Right lobe of liver (tissue), 6 donors: Measurements from ENCODE around the gene C20orf144. TPM values are rescaled to one million over a fixed set of nuclear protein-coding genes. Genes with fewer than 3 reads are reported as not detected.

Experiments used
- ATAC-seq, 4 donors: fragments of 200-7000 bp; cut with Tn5 transposase; one replicate each; pipeline ENCODE4 v1.9.1; 2020; ENCODE audit warnings: mild to moderate bottlenecking in 4 of 4, moderate library complexity in 4 of 4
- DNase-seq, 3 donors: peaks; one replicate each; pipeline ENCODE4 v3.0.0-alpha.2; 2020
- H3K27ac ChIP-seq, 3 donors: fragments of 200-600 bp; one replicate each; pipeline ENCODE4 v1.8.0; 2022
- H3K27me3 ChIP-seq, 2 donors: fragments of 200-600 bp; one replicate each; pipeline ENCODE4 v1.8.0; 2022
- H3K36me3 ChIP-seq, 4 donors: fragments of 200-600 bp; sonication (generic) in 1 of 4; one replicate each; pipeline versions ENCODE4 v1.5.1 to v1.8.0; 2017 to 2022; ENCODE audit warnings: control low read depth in 1 of 4
- H3K4me1 ChIP-seq, 4 donors: fragments of 200-600 bp; sonication (generic) in 1 of 4; one replicate each; pipeline versions ENCODE4 v1.5.1 to v1.8.0; 2017 to 2022; ENCODE audit warnings: control low read depth in 1 of 4
- H3K4me3 ChIP-seq, 3 donors: fragments of 200-600 bp; one replicate each; pipeline ENCODE4 v1.8.0; 2022
- H3K9me3 ChIP-seq, 4 donors: fragments of 200-600 bp; sonication (generic) in 1 of 4; one replicate each; pipeline versions ENCODE4 v1.5.1 to v1.8.0; 2017 to 2022; ENCODE audit warnings: control low read depth in 1 of 4
- CTCF ChIP-seq, 4 donors: fragments of 200-600 bp in 3 of 4; fragments of 450-650 bp in 1 of 4; IDR thresholded peaks; one replicate each; pipeline versions ENCODE4 v1.5.1 to v1.8.0; 2016 to 2022; ENCODE audit warnings: antibody characterized with exemption in 4 of 4, mild to moderate bottlenecking in 2 of 4
- POLR2A ChIP-seq: fragments of 450-650 bp; IDR thresholded peaks from one replicate; pipeline ENCODE4 v1.6.1; 2017; ENCODE audit warnings: antibody characterized with exemption, mild to moderate bottlenecking
- WGBS: methylation state at CpG from one replicate; pipeline ENCODE4 v1.1.6; 2018; ENCODE audit warnings: low coverage, low lambda C conversion rate; ENCODE audit not compliant: insufficient coverage; ENCODE audit errors: missing lambda C conversion rate; 5-methylcytosine and 5-hydroxymethylcytosine counted together
- intact Hi-C, 2 donors: fragments of 100-400 bp; cut with DNase I; formaldehyde crosslinking; loops; one replicate each; pipeline versions ENCODE4 v1.11.2 to v1.14.1; 2022
- total RNA-seq, 6 experiments: library from RNA; depleted of rRNA in 2 of 6; stranded (reverse); fragments of >200 nt in 2 of 6; fragmentation: NEBNext Ultra II Directional in 3 of 6; extraction: Animal tissue kit (Norgen Biotek cat#: 25700) in 3 of 6; gene quantifications; one replicate each; pipeline versions ENCODE4 v1.1.0 to v1.2.4, GENCODE V29; 2016 to 2023
- donor health status: DM: no; HTN: yes; CAD: no.
- donor health status: DM: no; HTN: no; CAD: no.
- donor health status: DM: no; HTN: no; CAD: no.
- donor health status: DM: no; HTN: yes; CAD: no.
- donor health status: DM: no; HTN: yes; CAD: no.

C20orf144 gene
- total RNA-seq, 6 experiments from 2014 or later, result 0.18 TPM; not detected in 5

- intact Hi-C loops, result no loop called here
- WGBS, result 93% methylated on average over 3 of the region's 3 CpGs
- H3K4me1 ChIP-seq, result peaks cover 0 to 10% (median 0%) of the 10 kb centered on the region in 4 donors
- no peaks in the 10 kb centered on the region for H3K9me3 ChIP-seq
- peaks cover 0 to 15% (median 7%) of the 10 kb centered on the region in 4 donors for H3K36me3 ChIP-seq
- no peak for ATAC-seq
- no peak overlapping the region for H3K4me3 ChIP-seq
- H3K27ac ChIP-seq, result no peak overlapping the region
- TF ChIP-seq CTCF (IDR thresholded peaks at IDR 0.05) (no peak), POLR2A (no peak)
- no peak for DNase-seq
- H3K27me3 ChIP-seq, result no peaks in the 10 kb centered on the region
Measured at GRCh38 chr20:33635341-33635740, 26.8 kb upstream of the C20orf144 start.

GRCh38 chr20:33636776-33637175 lies 25.4 kb upstream of the C20orf144 start:
- TF ChIP-seq CTCF (IDR thresholded peaks at IDR 0.05), result no peak
- no peak for TF ChIP-seq POLR2A
- no peaks in the 10 kb centered on the region for H3K9me3 ChIP-seq
- peaks cover 0 to 16% (median 9%) of the 10 kb centered on the region in 4 donors for H3K36me3 ChIP-seq
- peak; percentile 55 to 99 (median 84) for ATAC-seq
- no peak overlapping the region for H3K4me3 ChIP-seq
- intact Hi-C loops, result no loop called here
- H3K27me3 ChIP-seq, result no peaks in the 10 kb centered on the region
- no peak for DNase-seq
- H3K27ac ChIP-seq, result peak overlapping the region in 2 of 3 donors; percentile 25 to 37
- H3K4me1 ChIP-seq, result peaks cover 0 to 10% (median 0%) of the 10 kb centered on the region in 4 donors
- WGBS, result no CpG with 5 or more reads among the region's 1 CpG

GRCh38 chr20:33640287-33640686 lies 21.8 kb upstream of the C20orf144 start:
- peaks cover 0 to 31% (median 10%) of the 10 kb centered on the region in 4 donors for H3K36me3 ChIP-seq
- no peak overlapping the region for H3K4me3 ChIP-seq
- TF ChIP-seq CTCF (IDR thresholded peaks at IDR 0.05), result no peak
- TF ChIP-seq POLR2A, result no peak
- WGBS, result 64% methylated on average over 11 of the region's 13 CpGs
- intact Hi-C loops, result no loop called here
- peaks cover 0 to 18% (median 0%) of the 10 kb centered on the region in 4 donors for H3K4me1 ChIP-seq
- H3K9me3 ChIP-seq, result no peaks in the 10 kb centered on the region
- no peak overlapping the region for H3K27ac ChIP-seq
- no peaks in the 10 kb centered on the region for H3K27me3 ChIP-seq
- DNase-seq (no peak), ATAC-seq (no peak)

- intact Hi-C loops, result no loop called here
- Histone ChIP-seq H3K27me3 (no peaks in the 10 kb centered on the region), H3K4me1 (peaks cover 0 to 38% (median 8%) of the 10 kb centered on the region in 4 donors), H3K36me3 (peaks cover 0 to 27% (median 4%) of the 10 kb centered on the region in 4 donors), H3K9me3 (no peaks in the 10 kb centered on the region), H3K4me3 (no peak overlapping the region), H3K27ac (no peak overlapping the region)
- no peak for TF ChIP-seq CTCF (IDR thresholded peaks at IDR 0.05)
- TF ChIP-seq POLR2A, result no peak
- no peak for ATAC-seq
- 80% methylated on average over 5 of the region's 28 CpGs for WGBS
- no peak for DNase-seq
Measured at GRCh38 chr20:33644313-33645071, 17.6 kb upstream of the C20orf144 start.
